Neutrophil (primary cell): ENCODE measurements around the gene CENPA.

Experiments
- H3K27ac ChIP-seq: fragments of 200-600 bp; sonication (generic); 2 replicates; pipeline ENCODE4 v1.5.1; 2016; ENCODE audit warnings: mild to moderate bottlenecking, moderate library complexity
- H3K27me3 ChIP-seq: fragments of 200-600 bp; sonication (generic); 2 replicates; pipeline ENCODE4 v1.6.0; 2016; ENCODE audit warnings: mild to moderate bottlenecking
- H3K36me3 ChIP-seq: fragments of 200-600 bp; sonication (generic); 2 replicates; pipeline ENCODE4 v1.5.1; 2017
- H3K4me1 ChIP-seq, 2 experiments: fragments of 200-600 bp in 1 of 2; sonication (generic) in 1 of 2; 1 replicate in 1 of 2; 2 replicates in 1 of 2; pipeline versions ENCODE4 v1.5.1 to v1.6.1; 2013 to 2016; ENCODE audit warnings: low read depth in 1 of 2, low read length in 1 of 2, mild to moderate bottlenecking in 1 of 2, moderate library complexity in 1 of 2; ENCODE audit not compliant: control insufficient read depth in 1 of 2, insufficient read depth in 1 of 2
- H3K4me3 ChIP-seq, 2 experiments: fragments of 200-600 bp in 1 of 2; sonication (generic) in 1 of 2; 1 replicate in 1 of 2; 2 replicates in 1 of 2; pipeline ENCODE4 v1.5.1; 2013 to 2016; ENCODE audit warnings: low read depth in 1 of 2, low read length in 1 of 2, mild to moderate bottlenecking in 1 of 2, moderate library complexity in 1 of 2
- H3K9me3 ChIP-seq: fragments of 200-600 bp; sonication (generic); 2 replicates; pipeline ENCODE4 v1.5.1; 2016
- CTCF ChIP-seq: fragments of 200-600 bp; sonication (generic); IDR thresholded peaks from 2 replicates; pipeline ENCODE4 v1.5.1; 2016; ENCODE audit warnings: antibody characterized with exemption

The CENPA gene

GRCh38 chr2:26805241-26805676, 19.4 kb downstream of the CENPA start:
- H3K4me1 ChIP-seq = no peaks in the 10 kb centered on the region
- no peak for TF ChIP-seq CTCF
- H3K36me3 ChIP-seq = peaks cover 9% of the 10 kb centered on the region
- H3K27ac ChIP-seq = no peak overlapping the region
- H3K4me3 ChIP-seq = no peak overlapping the region
- peaks cover 11% of the 10 kb centered on the region for H3K27me3 ChIP-seq
- H3K9me3 ChIP-seq = no peaks in the 10 kb centered on the region

GRCh38 chr2:26807788-26808460, 22.1 kb downstream of the CENPA start:
- H3K27me3 ChIP-seq = peaks cover 28% of the 10 kb centered on the region
- H3K9me3 ChIP-seq = no peaks in the 10 kb centered on the region
- no peak overlapping the region for H3K4me3 ChIP-seq
- no peaks in the 10 kb centered on the region for H3K36me3 ChIP-seq
- no peaks in the 10 kb centered on the region for H3K4me1 ChIP-seq
- H3K27ac ChIP-seq = no peak overlapping the region
- no peak for TF ChIP-seq CTCF

- Histone ChIP-seq H3K27ac (no peak overlapping the region), H3K4me1 (no peaks in the 10 kb centered on the region), H3K27me3 (peaks cover 28% of the 10 kb centered on the region), H3K4me3 (no peak overlapping the region), H3K36me3 (no peaks in the 10 kb centered on the region), H3K9me3 (no peaks in the 10 kb centered on the region)
- TF ChIP-seq CTCF = no peak
Measured at GRCh38 chr2:26809211-26809610, 23.4 kb downstream of the CENPA start.

GRCh38 chr2:26809876-26810577, 24.2 kb downstream of the CENPA start:
- no peak overlapping the region for H3K27ac ChIP-seq
- H3K36me3 ChIP-seq = no peaks in the 10 kb centered on the region
- H3K4me3 ChIP-seq = no peak overlapping the region
- no peak for TF ChIP-seq CTCF
- H3K9me3 ChIP-seq = no peaks in the 10 kb centered on the region
- H3K4me1 ChIP-seq = no peaks in the 10 kb centered on the region
- peaks cover 35% of the 10 kb centered on the region for H3K27me3 ChIP-seq

GRCh38 chr2:26811261-26811660, 25.4 kb downstream of the CENPA start:
- Histone ChIP-seq H3K27ac (no peak overlapping the region), H3K9me3 (no peaks in the 10 kb centered on the region), H3K27me3 (peaks cover 43% of the 10 kb centered on the region), H3K4me1 (no peaks in the 10 kb centered on the region), H3K4me3 (no peak overlapping the region), H3K36me3 (no peaks in the 10 kb centered on the region)
- TF ChIP-seq CTCF = no peak
